K562 (cell line): ENCODE results near the gene ENTPD5. TPM values are rescaled to one million over a fixed set of nuclear protein-coding genes. Genes with fewer than 3 reads are reported as not detected.
"Not testable (repeated sequence)": the region's sequence is repeated elsewhere in the genome, so short reads cannot be mapped to it uniquely, and the experiment has no call there.

Experiments used
- ATAC-seq: fragments of 200-7000 bp; cut with Tn5 transposase; 3 replicates; pipeline ENCODE4 v1.9.1; 2020; ENCODE audit warnings: moderate library complexity
- BruUV-seq: library from RNA; stranded (reverse); fragments of 400-500 nt; replicated peaks from 2 replicates; lab custom pipeline; 2021; lab: Mats Ljungman, UMichigan
- CTCF ChIA-PET: fragments of 300-600 bp; formaldehyde crosslinking; extraction: SDS; loops from one replicate; lab custom pipeline; 2021; ENCODE audit warnings: low intra/inter-chr PET ratio; lab: Yijun Ruan, JAX
- POLR2A ChIA-PET: fragments of 300-600, 350-650 bp; sonication (Branson Sonifier 250); formaldehyde crosslinking; extraction: SDS; loops from one replicate; lab custom pipeline; 2021; ENCODE audit warnings: antibody characterized with exemption, inconsistent platforms; lab: Yijun Ruan, JAX
- DNase-seq, 4 experiments: peaks; one replicate each; pipeline versions ENCODE4 v3.0.0 to v3.0.0-alpha.2; 2011 to 2018; ENCODE audit warnings: low spot score in 3 of 4, mixed read lengths in 3 of 4; ENCODE audit errors: extremely low read depth in 1 of 4
- FAIRE-seq: peaks from 2 replicates; lab custom pipeline; 2011; peaks lifted over from hg19 to GRCh38; lab: Jason Lieb, UNC
- H2AFZ ChIP-seq: 2 replicates; pipeline ENCODE4 v1.6.0; 2011; ENCODE audit warnings: low read depth, low read length, control low read depth, inconsistent platforms
- H3K27ac ChIP-seq: fragments of 200-600 bp; 3 replicates; pipeline ENCODE4 v1.8.0; 2011; ENCODE audit warnings: low read depth, mild to moderate bottlenecking, control low read depth, inconsistent platforms, low read length, moderate library complexity, mixed read lengths; ENCODE audit errors: extremely low read depth
- H3K27me3 ChIP-seq, 2 experiments: fragments of 300-600 bp in 1 of 2; 2 replicates in 1 of 2; 3 replicates in 1 of 2; pipeline versions ENCODE4 v1.6.0 to v1.8.0; 2011; ENCODE audit warnings: inconsistent platforms in 2 of 2, low read length in 2 of 2, mild to moderate bottlenecking in 1 of 2, mixed read lengths in 1 of 2, moderate library complexity in 1 of 2; ENCODE audit not compliant: control insufficient read depth in 2 of 2, insufficient read depth in 2 of 2
- H3K36me3 ChIP-seq: fragments of 300-600 bp; 3 replicates; pipeline ENCODE4 v1.8.0; 2011; ENCODE audit warnings: mild to moderate bottlenecking, low read length, inconsistent platforms; ENCODE audit not compliant: control insufficient read depth, insufficient read depth
- H3K4me1 ChIP-seq, 2 experiments: fragments of 200-600 bp in 1 of 2; replicated peaks in 1 of 2; 2 replicates in 1 of 2; 3 replicates in 1 of 2; pipeline versions ENCODE4 v1.5.1 to v1.8.0; 2011; ENCODE audit warnings: inconsistent platforms in 2 of 2, low read length in 2 of 2, mild to moderate bottlenecking in 1 of 2, mixed read lengths in 1 of 2, moderate library complexity in 1 of 2; ENCODE audit not compliant: control insufficient read depth in 2 of 2, insufficient read depth in 2 of 2
- H3K4me2 ChIP-seq: 2 replicates; pipeline ENCODE4 v1.6.1; 2011; ENCODE audit warnings: low read length, control low read depth, inconsistent platforms, mixed read lengths; ENCODE audit not compliant: insufficient read depth
- H3K4me3 ChIP-seq: fragments of 200-600 bp; sonication (generic), shearing (Covaris generic); 2 replicates; pipeline ENCODE4 v1.5.1; 2016; ENCODE audit warnings: control low read depth, inconsistent platforms
- H3K79me2 ChIP-seq: fragments of 200-600 bp; 3 replicates; pipeline ENCODE4 v1.8.0; 2011; ENCODE audit warnings: low read length, inconsistent platforms; ENCODE audit not compliant: control insufficient read depth, insufficient read depth
- H3K9ac ChIP-seq, 2 experiments: 2 replicates each; pipeline versions ENCODE4 v1.6.0 to v1.6.1; 2011; ENCODE audit warnings: low read depth in 2 of 2, low read length in 2 of 2, control low read depth in 1 of 2, inconsistent platforms in 1 of 2, mild to moderate bottlenecking in 1 of 2, mixed read lengths in 1 of 2; ENCODE audit not compliant: insufficient read depth in 1 of 2
- H3K9me1 ChIP-seq: one replicate; pipeline ENCODE4 v1.6.0; 2011; ENCODE audit warnings: inconsistent platforms, mild to moderate bottlenecking, low read length, moderate library complexity; ENCODE audit not compliant: control insufficient read depth, insufficient read depth
- H3K9me3 ChIP-seq: replicated peaks from 2 replicates; pipeline ENCODE4 v1.5.1; 2011; ENCODE audit warnings: low read depth, low read length, inconsistent platforms; ENCODE audit not compliant: control insufficient read depth, insufficient read depth
- H4K20me1 ChIP-seq: replicated peaks from 2 replicates; pipeline ENCODE4 v1.6.1; 2011; ENCODE audit warnings: low read length, inconsistent platforms, mixed read lengths; ENCODE audit not compliant: control insufficient read depth, insufficient read depth
- BCOR ChIP-seq: fragments of 450-650 bp; IDR thresholded peaks from 2 replicates; pipeline ENCODE4 v1.6.1; 2016
- CREB1 ChIP-seq, 2 experiments: sonication (generic) in 1 of 2; formaldehyde crosslinking in 1 of 2; IDR thresholded peaks; 2 replicates each; pipeline versions ENCODE4 v1.6.1 to v1.8.0; 2012 to 2022; ENCODE audit warnings: inconsistent platforms in 1 of 2, mild to moderate bottlenecking in 1 of 2, missing genetic modification reagents in 1 of 2, moderate library complexity in 1 of 2
- KAT8 ChIP-seq: fragments of 450-650 bp; IDR thresholded peaks from 2 replicates; pipeline ENCODE4 v1.6.1; 2016; ENCODE audit warnings: low read depth, mild to moderate bottlenecking
- NUFIP1 ChIP-seq: fragments of 450-650 bp; IDR thresholded peaks from 2 replicates; pipeline ENCODE4 v1.6.1; 2018; ENCODE audit not compliant: partially characterized antibody
- PCBP1 ChIP-seq: fragments of 200-400 bp; formaldehyde crosslinking; IDR thresholded peaks from 2 replicates; pipeline ENCODE4 v1.6.1; 2018; ENCODE audit warnings: mild to moderate bottlenecking, low read depth, low read length; ENCODE audit not compliant: poor library complexity, severe bottlenecking
- SIN3A ChIP-seq, 2 experiments: fragments of 150-350 bp in 1 of 2; IDR thresholded peaks; 2 replicates each; pipeline ENCODE4 v1.6.1; 2011 to 2016; ENCODE audit warnings: borderline replicate concordance in 2 of 2, low read depth in 2 of 2, low read length in 2 of 2, mild to moderate bottlenecking in 2 of 2, moderate library complexity in 2 of 2; ENCODE audit not compliant: control insufficient read depth in 1 of 2
- TEAD4 ChIP-seq, 2 experiments: sonication (generic) in 1 of 2; formaldehyde crosslinking in 1 of 2; IDR thresholded peaks; 2 replicates each; pipeline versions ENCODE4 v1.6.1 to v1.8.0; 2012 to 2022; ENCODE audit warnings: borderline replicate concordance in 1 of 2, inconsistent platforms in 1 of 2, low read length in 1 of 2, mild to moderate bottlenecking in 1 of 2, missing genetic modification reagents in 1 of 2
- ZKSCAN8 ChIP-seq: fragments of 200-800 bp; sonication (Bioruptor generic); IDR thresholded peaks from 2 replicates; pipeline ENCODE4 v1.6.1; 2016; ENCODE audit warnings: missing genetic modification characterization, missing compliant biosample characterization
- WGBS: fragments of 100-300 bp; shearing (Covaris generic); methylation state at CpG from one replicate; pipeline ENCODE4 v1.1.6; 2016; ENCODE audit warnings: low coverage, mixed read lengths; ENCODE audit not compliant: insufficient coverage; ENCODE audit errors: missing lambda C conversion rate; 5-methylcytosine and 5-hydroxymethylcytosine counted together
- in situ Hi-C: fragments of 300-500 bp; cut with MboI; formaldehyde crosslinking; loops from 4 replicates; pipeline ENCODE4 v1.15.0; 2018; ENCODE audit warnings: inconsistent platforms, mixed read lengths
- intact Hi-C: fragments of 100-400 bp; cut with micrococcal nuclease; formaldehyde crosslinking; loops from 2 replicates; pipeline ENCODE4 v1.14.2; 2022
- polyA plus RNA-seq, 8 experiments: library from polyadenylated mRNA; depleted of rRNA in 4 of 8; stranded (reverse) in 5 of 8; unstranded in 3 of 8; fragments of >200 nt; fragmentation: Nextera tagmentation in 2 of 8; fragmentation: Illumina TruSeq in 1 of 8; extraction: Ambion mirVana in 2 of 8; extraction: Trizol in 1 of 8; gene quantifications; 2 replicates each; pipeline versions ENCODE4 v1.2.1 to v1.2.3, GENCODE V29; 2011 to 2014; ENCODE audit warnings: inconsistent platforms in 1 of 8, missing spikeins in 1 of 8
- total RNA-seq, 7 experiments: library from RNA; depleted of rRNA in 6 of 7; stranded (reverse); fragments of >200 nt in 6 of 7; fragmentation: Illumina TruSeq in 2 of 7; extraction: Trizol in 2 of 7; gene quantifications; 2 replicates each; pipeline versions ENCODE4 v1.2.1 to v1.2.3, GENCODE V29; 2011 to 2021; ENCODE audit warnings: low replicate concordance in 1 of 7
- TF ChIP-seq, protein P1 (sequence below): sonication (generic); formaldehyde crosslinking; IDR thresholded peaks from 2 replicates; pipeline ENCODE4 v1.8.1; 2023; ENCODE audit warnings: mild to moderate bottlenecking, missing genetic modification reagents
- TF ChIP-seq, protein P2 (sequence below): fragments of 250-450 bp; sonication (Bioruptor Pico); IDR thresholded peaks from 2 replicates; pipeline ENCODE4 v1.8.0; 2021; ENCODE audit warnings: moderate library complexity, mild to moderate bottlenecking, inconsistent platforms
- TF ChIP-seq, protein P3 (sequence below): fragments of 250-450 bp; sonication (Bioruptor Pico); IDR thresholded peaks from 2 replicates; pipeline ENCODE4 v1.5.0; 2021; ENCODE audit warnings: mild to moderate bottlenecking, moderate library complexity

Gene ENTPD5
- total and polyA plus RNA-seq, 9 of the 15 experiments (the other 6 are each of a cell fraction or from before 2014, with no cell fraction given), result 2.7 to 15.3 (median 10.3) TPM

DNA sequence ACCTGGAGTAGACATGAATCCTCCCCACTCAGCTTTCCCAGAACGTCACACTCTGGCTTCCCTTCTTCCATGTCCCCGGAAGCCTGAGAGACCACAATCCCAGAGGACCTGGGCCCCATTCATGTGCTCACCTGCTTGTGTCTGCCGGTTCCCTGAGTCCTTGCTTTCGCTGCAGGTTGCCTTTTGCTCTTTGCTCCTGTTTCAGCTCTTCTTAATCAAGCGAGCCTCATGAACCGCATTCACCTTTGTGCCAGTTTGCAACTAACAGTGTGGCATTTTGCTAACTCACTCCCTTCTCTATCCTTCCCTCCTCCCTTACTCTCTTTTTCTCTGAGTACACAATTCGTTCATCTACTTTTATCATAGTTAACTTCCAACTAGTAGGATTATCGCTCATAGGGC, 23.1 kb downstream of the ENTPD5 start:
- H2AFZ ChIP-seq, result no peak overlapping the region
- POLR2A ChIA-PET, result interaction anchor here (0.6 to 1.0 kb wide), 4 partner anchors 11 to 39 kb away, joined by 3 to 4 read pairs (median 4); no protein-coding TSS in a partner anchor
- H3K79me2 ChIP-seq, result no peaks in the 10 kb centered on the region
- intact Hi-C loops, result no loop called here
- H3K9ac ChIP-seq, result 0 out of 4 replicates have a peak overlapping the region, but pooled peaks of 1 of the 2 experiments have one; percentile 4
- no peaks in the 10 kb centered on the region for H3K4me1 ChIP-seq
- BruUV-seq, result no TSS peak
- no peaks in the 10 kb centered on the region for H3K27me3 ChIP-seq
- TF ChIP-seq, protein P1, sequence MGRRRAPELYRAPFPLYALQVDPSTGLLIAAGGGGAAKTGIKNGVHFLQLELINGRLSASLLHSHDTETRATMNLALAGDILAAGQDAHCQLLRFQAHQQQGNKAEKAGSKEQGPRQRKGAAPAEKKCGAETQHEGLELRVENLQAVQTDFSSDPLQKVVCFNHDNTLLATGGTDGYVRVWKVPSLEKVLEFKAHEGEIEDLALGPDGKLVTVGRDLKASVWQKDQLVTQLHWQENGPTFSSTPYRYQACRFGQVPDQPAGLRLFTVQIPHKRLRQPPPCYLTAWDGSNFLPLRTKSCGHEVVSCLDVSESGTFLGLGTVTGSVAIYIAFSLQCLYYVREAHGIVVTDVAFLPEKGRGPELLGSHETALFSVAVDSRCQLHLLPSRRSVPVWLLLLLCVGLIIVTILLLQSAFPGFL (CRISPR knock-in tag), result no peak
- TF ChIP-seq BCOR (no peak), ZKSCAN8 (CRISPR knock-in tag) (no peak), CREB1 (IDR thresholded peaks at IDR 0.05) (no peak), CREB1 (CRISPR knock-in tag; IDR thresholded peaks at IDR 0.05) (no peak), PCBP1 (no peak), KAT8 (no peak), NUFIP1 (no peak), TEAD4 (IDR thresholded peaks at IDR 0.05; ENCODE audit: low read length) (no peak), TEAD4 (CRISPR knock-in tag; IDR thresholded peaks at IDR 0.05; ENCODE audit: borderline replicate concordance) (no peak), SIN3A (IDR thresholded peaks at IDR 0.05; ENCODE audit: borderline replicate concordance in 2 of 2, control insufficient read depth in 1 of 2, low read depth in 2 of 2, low read length in 2 of 2) (no peak)
- TF ChIP-seq, protein P2, sequence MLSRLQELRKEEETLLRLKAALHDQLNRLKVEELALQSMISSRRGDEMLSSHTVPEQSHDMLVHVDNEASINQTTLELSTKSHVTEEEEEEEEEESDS (CRISPR knock-in tag), result no peak
- TF ChIP-seq, protein P3, sequence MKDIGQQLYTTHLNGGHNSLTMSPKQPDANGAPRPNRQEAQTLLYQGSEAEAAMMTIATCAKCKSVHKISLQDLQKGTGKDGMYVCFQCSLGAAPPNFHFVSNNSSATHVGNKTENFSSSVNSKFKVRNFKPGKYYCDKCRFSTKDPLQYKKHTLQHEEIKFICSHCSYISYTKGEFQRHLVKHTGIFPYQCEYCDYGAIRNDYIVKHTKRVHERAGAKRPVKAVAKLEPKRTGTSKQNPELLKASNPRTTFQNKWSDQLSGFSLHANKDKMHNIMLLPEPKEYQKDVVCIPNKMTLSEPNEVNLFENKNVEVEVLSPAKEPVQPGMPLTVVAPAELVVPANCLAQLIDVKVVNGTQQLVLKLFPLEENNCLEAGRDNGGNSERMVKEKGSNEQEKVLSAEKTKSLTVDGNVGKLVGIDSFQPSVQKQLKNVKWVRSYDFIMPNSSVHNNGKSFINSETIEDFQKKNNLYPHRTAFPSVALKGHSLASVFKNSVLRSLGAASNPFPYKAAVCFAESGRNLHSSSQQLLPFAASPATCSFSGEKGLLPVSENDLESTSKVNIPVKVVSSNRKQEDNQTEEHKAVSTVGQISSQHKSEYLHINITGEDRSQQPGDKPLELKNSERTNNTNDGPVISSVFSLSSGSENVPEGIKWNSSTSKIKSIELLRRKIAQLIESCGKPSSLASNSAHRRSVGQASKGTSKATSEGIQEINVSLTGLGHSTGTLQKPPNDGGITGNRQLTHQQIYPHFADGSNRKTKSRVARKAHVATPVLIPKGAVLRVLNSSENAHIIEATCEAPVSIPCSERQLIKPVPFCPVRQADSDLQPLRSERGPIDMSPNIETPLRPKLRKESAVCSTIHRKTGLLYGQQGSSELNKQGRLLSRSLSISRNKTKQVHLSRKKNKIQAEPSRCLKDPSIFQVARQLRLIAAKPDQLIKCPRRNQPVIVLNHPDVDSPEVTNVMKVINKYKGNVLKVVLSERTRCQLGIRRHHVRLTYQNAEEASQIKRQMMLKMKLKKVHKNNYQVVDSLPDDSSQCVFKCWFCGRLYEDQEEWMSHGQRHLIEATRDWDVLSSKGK, result no peak
- H3K9me3 ChIP-seq, result no peaks in the 10 kb centered on the region
- H3K4me3 ChIP-seq, result no peak overlapping the region
- in situ Hi-C loops, result no loop called here
- peaks cover 18% of the 10 kb centered on the region; the same call in 2 of the 3 replicates for H3K36me3 ChIP-seq
- 80% methylated on average over 7 of the region's 8 CpGs for WGBS
- H3K9me1 ChIP-seq, result no peaks in the 10 kb centered on the region
- H3K4me2 ChIP-seq, result no peak overlapping the region
- ATAC-seq (no peak), FAIRE-seq (no peak), DNase-seq (no peak)
- CTCF ChIA-PET, result no interaction called here
- no peak overlapping the region for H3K27ac ChIP-seq
- no peaks in the 10 kb centered on the region for H4K20me1 ChIP-seq

DNA sequence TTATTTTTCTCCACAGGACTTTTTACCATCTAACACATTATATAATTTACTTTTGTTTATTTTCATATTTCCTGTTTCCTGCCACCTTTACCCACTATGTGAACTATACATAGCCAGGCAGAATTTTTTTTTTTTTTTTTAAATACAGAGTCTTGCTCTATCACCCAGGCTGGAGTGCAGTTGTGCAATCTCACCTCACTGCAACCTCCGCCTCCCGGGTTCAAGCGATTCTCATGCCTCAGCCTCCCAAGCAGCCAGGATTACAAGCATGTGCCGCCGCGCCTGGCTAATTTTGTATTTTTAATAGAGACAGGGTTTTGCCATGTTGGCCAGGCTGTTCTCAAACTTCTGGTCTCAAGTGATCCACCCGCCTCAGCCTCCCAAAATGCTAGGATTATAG, 24.2 kb downstream of the ENTPD5 start:
- H4K20me1 ChIP-seq, FAIRE-seq, H3K4me2 ChIP-seq, H3K9me3 ChIP-seq, CTCF ChIA-PET, H3K9ac ChIP-seq, H3K79me2 ChIP-seq, H3K4me1 ChIP-seq, DNase-seq, POLR2A ChIA-PET, intact Hi-C loops, in situ Hi-C loops, H3K9me1 ChIP-seq, H3K27ac ChIP-seq, ATAC-seq, H3K4me3 ChIP-seq, BruUV-seq, H2AFZ ChIP-seq, H3K27me3 ChIP-seq: not testable (repeated sequence)
- peaks cover 18% of the 10 kb centered on the region; the same call in 2 of the 3 replicates for H3K36me3 ChIP-seq
- WGBS, result 92% methylated on average over 7 of the region's 7 CpGs
